Mononuclear cell (primary cell): ENCODE data around the gene IER5L. TPM values are rescaled to one million over a fixed set of nuclear protein-coding genes. Genes with fewer than 3 reads are reported as not detected.
"Not testable (repeated sequence)": the region's sequence is repeated elsewhere in the genome, so short reads cannot be mapped to it uniquely, and the experiment has no call there.

Experiments
- H3K27me3 ChIP-seq: 2 replicates; pipeline ENCODE4 v1.6.0; 2011; ENCODE audit warnings: low read length, control low read depth; ENCODE audit not compliant: insufficient read depth
- H3K4me1 ChIP-seq: 2 replicates; pipeline ENCODE4 v1.5.1; 2011; ENCODE audit warnings: mild to moderate bottlenecking, low read length, control low read depth; ENCODE audit not compliant: insufficient read depth
- H3K4me3 ChIP-seq: 2 replicates; pipeline ENCODE4 v1.5.1; 2011; ENCODE audit warnings: mild to moderate bottlenecking, low read length, moderate library complexity
- H3K9me3 ChIP-seq: 2 replicates; pipeline ENCODE4 v1.5.1; 2011; ENCODE audit warnings: low read depth, mild to moderate bottlenecking, control low read depth, low read length
- total RNA-seq: library from RNA; depleted of rRNA; stranded (reverse); fragments of >200 nt; gene quantifications from one replicate; pipeline ENCODE4 v1.2.3, GENCODE V29; 2012

Gene IER5L
- total RNA-seq, 1 donor: 13.2 TPM

GRCh38 chr9:129209580-129209979 lies 31.5 kb upstream of the IER5L start:
- Histone ChIP-seq H3K9me3 (no peaks in the 10 kb centered on the region), H3K4me1 (peaks cover 24% of the 10 kb centered on the region), H3K27me3 (no peaks in the 10 kb centered on the region), H3K4me3 (no peak overlapping the region)

GRCh38 chr9:129209109-129209508 lies 31.0 kb upstream of the IER5L start:
- no peaks in the 10 kb centered on the region for H3K9me3 ChIP-seq
- no peak overlapping the region for H3K4me3 ChIP-seq
- peaks cover 24% of the 10 kb centered on the region for H3K4me1 ChIP-seq
- no peaks in the 10 kb centered on the region for H3K27me3 ChIP-seq

- no peak overlapping the region for H3K4me3 ChIP-seq
- no peaks in the 10 kb centered on the region for H3K27me3 ChIP-seq
- peaks cover 26% of the 10 kb centered on the region for H3K4me1 ChIP-seq
- H3K9me3 ChIP-seq: no peaks in the 10 kb centered on the region
Observed at GRCh38 chr9:129208207-129209032, 30.4 kb upstream of the IER5L start.

GRCh38 chr9:129206905-129207304 lies 28.8 kb upstream of the IER5L start:
- peaks cover 33% of the 10 kb centered on the region for H3K4me1 ChIP-seq
- H3K9me3 ChIP-seq: no peaks in the 10 kb centered on the region
- no peak overlapping the region for H3K4me3 ChIP-seq
- H3K27me3 ChIP-seq: no peaks in the 10 kb centered on the region

GRCh38 chr9:129206401-129206800 lies 28.3 kb upstream of the IER5L start:
- H3K9me3 ChIP-seq: no peaks in the 10 kb centered on the region
- H3K4me1 ChIP-seq: peaks cover 33% of the 10 kb centered on the region
- H3K4me3 ChIP-seq: no peak overlapping the region
- no peaks in the 10 kb centered on the region for H3K27me3 ChIP-seq

- H3K4me1 ChIP-seq: peaks cover 33% of the 10 kb centered on the region
- no peaks in the 10 kb centered on the region for H3K9me3 ChIP-seq
Observed at GRCh38 chr9:129204840-129205239, 26.8 kb upstream of the IER5L start.

GRCh38 chr9:129203556-129203909 lies 25.5 kb upstream of the IER5L start:
- no peaks in the 10 kb centered on the region for H3K27me3 ChIP-seq
- H3K9me3 ChIP-seq: no peaks in the 10 kb centered on the region
- H3K4me3 ChIP-seq: no peak overlapping the region
- peaks cover 26% of the 10 kb centered on the region for H3K4me1 ChIP-seq

More at GRCh38 chr9:129204840-129205239, 26.8 kb upstream of the IER5L start:
- Histone ChIP-seq H3K27me3 (no peaks in the 10 kb centered on the region), H3K4me3 (no peak overlapping the region)

- Histone ChIP-seq H3K4me3 (peak overlapping the region; percentile 50), H3K4me1 (peaks cover 22% of the 10 kb centered on the region), H3K9me3 (no peaks in the 10 kb centered on the region), H3K27me3 (no peaks in the 10 kb centered on the region)
Observed at GRCh38 chr9:129202613-129203555, 24.8 kb upstream of the IER5L start.

GRCh38 chr9:129201866-129202265 lies 23.8 kb upstream of the IER5L start:
- H3K4me1 ChIP-seq: peaks cover 13% of the 10 kb centered on the region
- H3K9me3 ChIP-seq: no peaks in the 10 kb centered on the region
- H3K27me3 ChIP-seq: no peaks in the 10 kb centered on the region
- H3K4me3 ChIP-seq: no peak overlapping the region

- no peak overlapping the region for H3K4me3 ChIP-seq
- H3K9me3 ChIP-seq: no peaks in the 10 kb centered on the region
- H3K4me1 ChIP-seq: peaks cover 13% of the 10 kb centered on the region
- no peaks in the 10 kb centered on the region for H3K27me3 ChIP-seq
Observed at GRCh38 chr9:129201289-129201688, 23.2 kb upstream of the IER5L start.

GRCh38 chr9:129200255-129200654 lies 22.2 kb upstream of the IER5L start:
- H3K9me3 ChIP-seq: no peaks in the 10 kb centered on the region
- peaks cover 13% of the 10 kb centered on the region for H3K4me1 ChIP-seq
- no peak overlapping the region for H3K4me3 ChIP-seq
- H3K27me3 ChIP-seq: no peaks in the 10 kb centered on the region

- Histone ChIP-seq H3K4me3 (no peak overlapping the region), H3K4me1 (peaks cover 13% of the 10 kb centered on the region), H3K9me3 (no peaks in the 10 kb centered on the region), H3K27me3 (no peaks in the 10 kb centered on the region)
Observed at GRCh38 chr9:129199044-129199435, 21.0 kb upstream of the IER5L start.

- H3K9me3 ChIP-seq: no peaks in the 10 kb centered on the region
- no peaks in the 10 kb centered on the region for H3K27me3 ChIP-seq
- H3K4me1 ChIP-seq: peaks cover 11% of the 10 kb centered on the region
- H3K4me3 ChIP-seq: no peak overlapping the region
Observed at GRCh38 chr9:129198319-129199043, 20.4 kb upstream of the IER5L start.

- H3K4me1 ChIP-seq: peaks cover 8% of the 10 kb centered on the region
- H3K4me3 ChIP-seq: no peak overlapping the region
- H3K27me3 ChIP-seq: no peaks in the 10 kb centered on the region
- H3K9me3 ChIP-seq: no peaks in the 10 kb centered on the region
Observed at GRCh38 chr9:129197978-129198318, 19.9 kb upstream of the IER5L start.

GRCh38 chr9:129197045-129197444 lies 19.0 kb upstream of the IER5L start:
- not testable (repeated sequence) for H3K9me3 ChIP-seq, H3K4me1 ChIP-seq, H3K27me3 ChIP-seq, H3K4me3 ChIP-seq
